Progenitor cell of endocrine pancreas (in vitro differentiated cells): ENCODE data around the gene ERP44. TPM values are rescaled to one million over a fixed set of nuclear protein-coding genes. Genes with fewer than 3 reads are reported as not detected.

Experiments
- DNase-seq: peaks from one replicate; pipeline ENCODE4 v3.0.0; 2021; ENCODE audit warnings: low spot score; ENCODE audit not compliant: unreplicated experiment
- H3K27ac Mint-ChIP-seq: 2 replicates; pipeline ENCODE4 v1.8.0; 2021; ENCODE audit warnings: mild to moderate bottlenecking, moderate library complexity, mixed read lengths
- H3K27me3 Mint-ChIP-seq: 2 replicates; pipeline ENCODE4 v1.8.0; 2021; ENCODE audit warnings: mixed read lengths
- H3K36me3 Mint-ChIP-seq: 2 replicates; pipeline ENCODE4 v1.8.0; 2022; ENCODE audit warnings: mixed read lengths; ENCODE audit not compliant: insufficient read depth
- H3K4me1 Mint-ChIP-seq: 2 replicates; pipeline ENCODE4 v1.8.0; 2021; ENCODE audit warnings: low read depth, mixed read lengths
- H3K4me3 Mint-ChIP-seq: 2 replicates; pipeline ENCODE4 v1.8.0; 2021; ENCODE audit warnings: low read depth, mild to moderate bottlenecking, moderate library complexity, mixed read lengths
- H3K9me3 Mint-ChIP-seq: 2 replicates; pipeline ENCODE4 v1.8.0; 2021; ENCODE audit warnings: low read depth, mixed read lengths
- CTCF ChIP-seq: fragments of 200-600 bp; sonication (generic); IDR thresholded peaks from one replicate; pipeline ENCODE4 v1.5.0; 2021; ENCODE audit warnings: antibody characterized with exemption, mild to moderate bottlenecking; ENCODE audit not compliant: unreplicated experiment
- total RNA-seq: library from RNA; stranded (reverse); gene quantifications from 2 replicates; pipeline ENCODE4 v1.2.1, GENCODE V29; 2021

Gene ERP44
- total RNA-seq, 1 donor from 2014 or later = 19.7 TPM

DNA sequence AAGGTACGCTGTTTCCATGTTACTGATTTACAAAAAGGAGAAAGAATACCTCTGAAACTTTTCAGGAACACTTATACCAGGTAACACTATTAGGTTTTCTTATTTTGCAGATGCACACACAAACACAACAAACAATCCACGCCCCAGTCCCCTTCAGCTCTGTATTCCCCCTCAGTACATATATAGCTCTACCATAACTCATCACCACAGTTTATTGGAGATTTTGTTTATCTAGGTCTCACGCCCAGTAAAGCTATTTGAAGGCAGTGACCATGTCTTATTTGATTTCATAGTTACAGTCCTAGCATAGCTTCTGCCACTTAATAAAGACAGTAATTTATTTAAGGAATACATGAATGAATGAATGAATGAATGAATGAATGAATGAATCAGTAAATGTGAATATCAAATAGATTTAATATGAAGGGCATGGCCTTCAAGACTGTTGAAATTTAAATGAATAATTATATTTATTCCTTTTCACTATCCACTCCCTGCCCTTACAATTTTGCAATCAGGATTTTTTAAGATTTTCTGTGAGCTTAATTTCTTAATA is 33.2 kb upstream of the ERP44 start:
- H3K27me3 Mint-ChIP-seq = no peaks in the 10 kb centered on the region
- no peak overlapping the region for H3K27ac Mint-ChIP-seq
- H3K4me3 Mint-ChIP-seq = no peak overlapping the region
- peaks cover 20% of the 10 kb centered on the region for H3K36me3 Mint-ChIP-seq
- no peak for DNase-seq
- no peak for TF ChIP-seq CTCF
- no peaks in the 10 kb centered on the region for H3K4me1 Mint-ChIP-seq
- H3K9me3 Mint-ChIP-seq = peaks cover 6% of the 10 kb centered on the region

GRCh38 chr9:100131216-100131615 is 32.4 kb upstream of the ERP44 start:
- no peaks in the 10 kb centered on the region for H3K4me1 Mint-ChIP-seq
- DNase-seq = no peak
- H3K36me3 Mint-ChIP-seq = peaks cover 20% of the 10 kb centered on the region
- TF ChIP-seq CTCF = no peak
- H3K27me3 Mint-ChIP-seq = no peaks in the 10 kb centered on the region
- H3K4me3 Mint-ChIP-seq = no peak overlapping the region
- H3K27ac Mint-ChIP-seq = no peak overlapping the region
- H3K9me3 Mint-ChIP-seq = peaks cover 6% of the 10 kb centered on the region

GRCh38 chr9:100129772-100130171 is 31.0 kb upstream of the ERP44 start:
- Mint-ChIP-seq H3K4me1 (peaks cover 2% of the 10 kb centered on the region), H3K27ac (no peak overlapping the region), H3K9me3 (peaks cover 6% of the 10 kb centered on the region), H3K27me3 (no peaks in the 10 kb centered on the region), H3K36me3 (peaks cover 23% of the 10 kb centered on the region), H3K4me3 (no peak overlapping the region)
- no peak for TF ChIP-seq CTCF
- no peak for DNase-seq

DNA sequence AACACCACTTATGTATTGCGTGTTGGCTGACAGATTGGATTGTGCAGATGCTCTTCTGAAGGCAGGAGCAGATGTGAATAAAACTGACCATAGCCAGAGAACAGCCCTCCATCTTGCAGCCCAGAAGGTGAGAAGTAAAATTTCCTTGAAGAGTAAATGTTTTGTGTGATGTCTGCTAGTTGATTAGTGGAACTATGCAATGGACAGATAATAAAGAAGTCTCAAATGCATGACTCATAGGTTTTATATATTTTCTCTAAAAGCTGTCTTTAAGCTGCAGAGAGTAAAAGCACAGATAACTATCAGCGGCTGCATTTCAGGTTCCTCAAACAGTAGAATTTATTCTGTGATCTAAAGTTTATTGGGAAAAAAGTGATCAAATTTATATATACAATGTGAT is 27.6 kb upstream of the ERP44 start:
- no peak for TF ChIP-seq CTCF
- H3K27me3 Mint-ChIP-seq = no peaks in the 10 kb centered on the region
- peaks cover 2% of the 10 kb centered on the region for H3K4me1 Mint-ChIP-seq
- DNase-seq = no peak
- no peak overlapping the region for H3K27ac Mint-ChIP-seq
- peaks cover 5% of the 10 kb centered on the region for H3K36me3 Mint-ChIP-seq
- H3K4me3 Mint-ChIP-seq = no peak overlapping the region
- no peaks in the 10 kb centered on the region for H3K9me3 Mint-ChIP-seq

DNA sequence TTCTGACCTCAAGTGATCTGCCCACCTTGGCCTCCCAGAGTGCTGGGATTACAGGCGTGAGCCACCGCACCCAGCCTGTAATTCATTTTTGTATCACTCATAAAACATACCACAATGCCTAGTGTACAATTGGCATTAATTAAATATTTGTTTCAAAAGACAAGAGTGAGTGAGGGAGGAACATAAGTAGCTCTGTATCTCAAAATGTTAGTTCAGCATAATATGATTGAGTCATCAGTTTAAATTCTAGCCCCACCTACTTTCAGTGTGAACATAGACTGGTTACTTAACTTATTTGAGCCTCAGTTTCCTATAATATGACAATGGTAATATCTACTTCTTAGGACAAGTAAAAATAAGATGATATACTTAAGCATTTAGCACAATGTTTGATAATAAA is 27.1 kb upstream of the ERP44 start:
- TF ChIP-seq CTCF = no peak
- no peaks in the 10 kb centered on the region for H3K27me3 Mint-ChIP-seq

More for the DNA sequence above, 27.1 kb upstream of the ERP44 start:
- Mint-ChIP-seq H3K27ac (no peak overlapping the region), H3K4me3 (no peak overlapping the region), H3K4me1 (peaks cover 2% of the 10 kb centered on the region), H3K9me3 (no peaks in the 10 kb centered on the region), H3K36me3 (peaks cover 5% of the 10 kb centered on the region)
- no peak for DNase-seq
